K562 (cell line): ENCODE data around the gene TMEM88. TPM values are rescaled to one million over a fixed set of nuclear protein-coding genes. Genes with fewer than 3 reads are reported as not detected.

Experiments
- BACH1 ChIP-seq: fragments of 200-800 bp; sonication (Bioruptor generic); IDR thresholded peaks from 2 replicates; pipeline ENCODE4 v1.6.1; 2016; ENCODE audit warnings: missing genetic modification characterization, missing compliant biosample characterization
- CEBPG ChIP-seq, 3 experiments: fragments of 200-800 bp in 1 of 3; sonication (Bioruptor generic) in 1 of 3; sonication (generic) in 1 of 3; formaldehyde crosslinking in 1 of 3; IDR thresholded peaks in 2 of 3; conservative IDR thresholded peaks in 1 of 3; 2 replicates each; pipeline versions ENCODE4 v1.6.1 to v1.8.0; 2016 to 2022; ENCODE audit warnings: missing compliant biosample characterization in 2 of 3, missing genetic modification characterization in 2 of 3, mild to moderate bottlenecking in 1 of 3, missing genetic modification reagents in 1 of 3
- CTCF ChIP-seq, 3 experiments: IDR thresholded peaks in 2 of 3; conservative IDR thresholded peaks in 1 of 3; 2 replicates each; pipeline ENCODE4 v1.5.1; 2011 to 2012; ENCODE audit warnings: low read length in 3 of 3, mild to moderate bottlenecking in 3 of 3, control low read depth in 2 of 3, improper control_type of control experiment in 1 of 3, inconsistent platforms in 1 of 3, low read depth in 1 of 3, mixed read lengths in 1 of 3, moderate library complexity in 1 of 3; ENCODE audit not compliant: insufficient read depth in 2 of 3
- EWSR1 ChIP-seq: fragments of 450-650 bp; IDR thresholded peaks from 2 replicates; pipeline ENCODE4 v1.6.1; 2018; ENCODE audit warnings: borderline replicate concordance, mild to moderate bottlenecking, low read depth, moderate library complexity; ENCODE audit not compliant: partially characterized antibody
- GABPB1 ChIP-seq: sonication (generic); formaldehyde crosslinking; IDR thresholded peaks from 2 replicates; pipeline ENCODE4 v1.8.0; 2022; ENCODE audit warnings: mild to moderate bottlenecking, missing genetic modification reagents
- IRF1 ChIP-seq: sonication (generic); formaldehyde crosslinking; IDR thresholded peaks from 2 replicates; pipeline ENCODE4 v1.8.0; 2022; ENCODE audit warnings: missing genetic modification reagents, mild to moderate bottlenecking, borderline replicate concordance
- KDM2B ChIP-seq: fragments of 250-450 bp; sonication (Bioruptor Pico); IDR thresholded peaks from 2 replicates; pipeline ENCODE4 v1.8.0; 2021; ENCODE audit warnings: mild to moderate bottlenecking, moderate library complexity
- NR3C1 ChIP-seq: sonication (generic); formaldehyde crosslinking; IDR thresholded peaks from 2 replicates; pipeline ENCODE4 v1.8.1; 2022; ENCODE audit warnings: missing genetic modification reagents
- PURB ChIP-seq: sonication (generic); formaldehyde crosslinking; IDR thresholded peaks from 2 replicates; pipeline ENCODE4 v1.9.0; 2021; ENCODE audit warnings: low read depth, mild to moderate bottlenecking, missing genetic modification reagents
- TARDBP ChIP-seq: fragments of 450-650 bp; IDR thresholded peaks from 2 replicates; pipeline ENCODE4 v1.6.1; 2016
- TCF3 ChIP-seq: sonication (generic); formaldehyde crosslinking; IDR thresholded peaks from 2 replicates; pipeline ENCODE4 v1.4.0; 2020; ENCODE audit warnings: mild to moderate bottlenecking, missing genetic modification reagents
- USF1 ChIP-seq: sonication (generic); formaldehyde crosslinking; IDR thresholded peaks from 2 replicates; pipeline ENCODE4 v1.9.0; 2022; ENCODE audit warnings: mild to moderate bottlenecking, missing genetic modification reagents
- ZNF197 ChIP-seq: fragments of 200-800 bp; sonication (Bioruptor generic); IDR thresholded peaks from 2 replicates; pipeline ENCODE4 v1.6.1; 2016; ENCODE audit warnings: low read depth, missing genetic modification characterization, missing compliant biosample characterization
- ZNF282 ChIP-seq: sonication (generic); formaldehyde crosslinking; IDR thresholded peaks from 2 replicates; pipeline ENCODE4 v1.8.1; 2023; ENCODE audit warnings: missing genetic modification reagents
- ZNF561 ChIP-seq: fragments of 450-650 bp; formaldehyde crosslinking; conservative IDR thresholded peaks from 2 replicates; pipeline ENCODE4 v1.4.0; 2020; ENCODE audit warnings: mild to moderate bottlenecking, moderate library complexity
- polyA plus RNA-seq, 8 experiments: library from polyadenylated mRNA; depleted of rRNA in 4 of 8; stranded (reverse) in 5 of 8; unstranded in 3 of 8; fragments of >200 nt; fragmentation: Nextera tagmentation in 2 of 8; fragmentation: Illumina TruSeq in 1 of 8; extraction: Ambion mirVana in 2 of 8; extraction: Trizol in 1 of 8; gene quantifications; 2 replicates each; pipeline versions ENCODE4 v1.2.1 to v1.2.3, GENCODE V29; 2011 to 2014; ENCODE audit warnings: inconsistent platforms in 1 of 8, missing spikeins in 1 of 8
- total RNA-seq, 7 experiments: library from RNA; depleted of rRNA in 6 of 7; stranded (reverse); fragments of >200 nt in 6 of 7; fragmentation: Illumina TruSeq in 2 of 7; extraction: Trizol in 2 of 7; gene quantifications; 2 replicates each; pipeline versions ENCODE4 v1.2.1 to v1.2.3, GENCODE V29; 2011 to 2021; ENCODE audit warnings: low replicate concordance in 1 of 7
- TF ChIP-seq, protein P1 (sequence below), 3 experiments: fragments of 200-800 bp in 1 of 3; fragments of 250-450 bp in 1 of 3; fragments of 450-650 bp in 1 of 3; sonication (Bioruptor Pico) in 1 of 3; sonication (Bioruptor generic) in 1 of 3; formaldehyde crosslinking in 1 of 3; IDR thresholded peaks; 2 replicates each; pipeline versions ENCODE4 v1.6.1 to v1.8.0; 2016 to 2022; ENCODE audit warnings: mild to moderate bottlenecking in 2 of 3, missing genetic modification characterization in 2 of 3, missing compliant biosample characterization in 1 of 3, moderate library complexity in 1 of 3
- TF ChIP-seq, protein P2 (sequence below): sonication (generic); formaldehyde crosslinking; IDR thresholded peaks from 2 replicates; pipeline ENCODE4 v1.8.1; 2023; ENCODE audit warnings: mild to moderate bottlenecking, missing genetic modification reagents, moderate library complexity

TMEM88 gene
- total and polyA plus RNA-seq, 9 of the 15 experiments (the other 6 are each of a cell fraction or from before 2014, with no cell fraction given) = 0.10 to 1.4 (median 0.36) TPM; not detected in 3

GRCh38 chr17:7834957-7835813, 19.7 kb upstream of the TMEM88 start (continued):
- TF ChIP-seq EWSR1 (no peak), IRF1 (no peak), PURB (no peak), BACH1 (tag) (no peak), TCF3 (CRISPR knock-in tag) (0 out of 2 replicates have a peak, but pooled peaks have one; percentile 1), USF1 (CRISPR knock-in tag) (peak; percentile 72), ZNF561 (no peak), CTCF (IDR thresholded peaks at IDR 0.05 in 2 of 3, conservative IDR thresholded peaks at IDR 0.05 in 1 of 3; ENCODE audit: insufficient read depth in 2 of 3, low read depth in 1 of 3, low read length in 3 of 3) (peak; percentile 60 to 90 (median 65)), GABPB1 (CRISPR knock-in tag) (peak; percentile 78), NR3C1 (CRISPR knock-in tag) (no peak), ZNF197 (no peak), CEBPG (CRISPR knock-in tag; IDR thresholded peaks at IDR 0.05) (0 out of 2 replicates have a peak, but pooled peaks have one; percentile 15), CEBPG (tag; conservative IDR thresholded peaks at IDR 0.05 in 1 of 2, IDR thresholded peaks at IDR 0.05 in 1 of 2) (no peak), KDM2B (CRISPR knock-in tag) (no peak), ZNF282 (CRISPR knock-in tag) (0 out of 2 replicates have a peak, but pooled peaks have one; percentile 12), TARDBP (no peak)
- TF ChIP-seq, protein P1, sequence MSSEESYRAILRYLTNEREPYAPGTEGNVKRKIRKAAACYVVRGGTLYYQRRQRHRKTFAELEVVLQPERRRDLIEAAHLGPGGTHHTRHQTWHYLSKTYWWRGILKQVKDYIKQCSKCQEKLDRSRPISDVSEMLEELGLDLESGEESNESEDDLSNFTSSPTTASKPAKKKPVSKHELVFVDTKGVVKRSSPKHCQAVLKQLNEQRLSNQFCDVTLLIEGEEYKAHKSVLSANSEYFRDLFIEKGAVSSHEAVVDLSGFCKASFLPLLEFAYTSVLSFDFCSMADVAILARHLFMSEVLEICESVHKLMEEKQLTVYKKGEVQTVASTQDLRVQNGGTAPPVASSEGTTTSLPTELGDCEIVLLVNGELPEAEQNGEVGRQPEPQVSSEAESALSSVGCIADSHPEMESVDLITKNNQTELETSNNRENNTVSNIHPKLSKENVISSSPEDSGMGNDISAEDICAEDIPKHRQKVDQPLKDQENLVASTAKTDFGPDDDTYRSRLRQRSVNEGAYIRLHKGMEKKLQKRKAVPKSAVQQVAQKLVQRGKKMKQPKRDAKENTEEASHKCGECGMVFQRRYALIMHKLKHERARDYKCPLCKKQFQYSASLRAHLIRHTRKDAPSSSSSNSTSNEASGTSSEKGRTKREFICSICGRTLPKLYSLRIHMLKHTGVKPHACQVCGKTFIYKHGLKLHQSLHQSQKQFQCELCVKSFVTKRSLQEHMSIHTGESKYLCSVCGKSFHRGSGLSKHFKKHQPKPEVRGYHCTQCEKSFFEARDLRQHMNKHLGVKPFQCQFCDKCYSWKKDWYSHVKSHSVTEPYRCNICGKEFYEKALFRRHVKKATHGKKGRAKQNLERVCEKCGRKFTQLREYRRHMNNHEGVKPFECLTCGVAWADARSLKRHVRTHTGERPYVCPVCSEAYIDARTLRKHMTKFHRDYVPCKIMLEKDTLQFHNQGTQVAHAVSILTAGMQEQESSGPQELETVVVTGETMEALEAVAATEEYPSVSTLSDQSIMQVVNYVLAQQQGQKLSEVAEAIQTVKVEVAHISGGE (CRISPR knock-in tag; IDR thresholded peaks at IDR 0.05) = 0 out of 6 replicates have a peak, but pooled peaks of 1 of the 3 experiments have one; percentile 15
- TF ChIP-seq, protein P2, sequence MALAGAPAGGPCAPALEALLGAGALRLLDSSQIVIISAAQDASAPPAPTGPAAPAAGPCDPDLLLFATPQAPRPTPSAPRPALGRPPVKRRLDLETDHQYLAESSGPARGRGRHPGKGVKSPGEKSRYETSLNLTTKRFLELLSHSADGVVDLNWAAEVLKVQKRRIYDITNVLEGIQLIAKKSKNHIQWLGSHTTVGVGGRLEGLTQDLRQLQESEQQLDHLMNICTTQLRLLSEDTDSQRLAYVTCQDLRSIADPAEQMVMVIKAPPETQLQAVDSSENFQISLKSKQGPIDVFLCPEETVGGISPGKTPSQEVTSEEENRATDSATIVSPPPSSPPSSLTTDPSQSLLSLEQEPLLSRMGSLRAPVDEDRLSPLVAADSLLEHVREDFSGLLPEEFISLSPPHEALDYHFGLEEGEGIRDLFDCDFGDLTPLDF (CRISPR knock-in tag) = no peak
